Type B pancreatic cell (in vitro differentiated cells): Measurements from ENCODE around the gene RADIL. TPM values are rescaled to one million over a fixed set of nuclear protein-coding genes. Genes with fewer than 3 reads are reported as not detected.

Source experiments
- DNase-seq: peaks from one replicate; pipeline ENCODE4 v3.0.0; 2021; ENCODE audit warnings: mixed read lengths; ENCODE audit not compliant: unreplicated experiment; ENCODE audit errors: extremely low spot score
- H3K27ac Mint-ChIP-seq: 2 replicates; pipeline ENCODE4 v1.8.0; 2021; ENCODE audit warnings: mild to moderate bottlenecking, mixed read lengths
- H3K27me3 Mint-ChIP-seq: 2 replicates; pipeline ENCODE4 v1.8.0; 2021; ENCODE audit warnings: mixed read lengths
- H3K36me3 Mint-ChIP-seq: 2 replicates; pipeline ENCODE4 v1.8.0; 2021; ENCODE audit warnings: mixed read lengths
- H3K4me1 Mint-ChIP-seq: one replicate; pipeline ENCODE4 v1.8.0; 2021; ENCODE audit warnings: mixed read lengths; ENCODE audit not compliant: unreplicated experiment
- H3K4me3 Mint-ChIP-seq: 2 replicates; pipeline ENCODE4 v1.8.0; 2021; ENCODE audit warnings: mild to moderate bottlenecking, mixed read lengths
- H3K9me3 Mint-ChIP-seq: 2 replicates; pipeline ENCODE4 v1.8.0; 2021; ENCODE audit warnings: mixed read lengths
- total RNA-seq: library from RNA; stranded (reverse); gene quantifications from 2 replicates; pipeline ENCODE4 v1.2.1, GENCODE V29; 2021; ENCODE audit warnings: low replicate concordance
- TF ChIP-seq, protein P1 (sequence below): fragments of 200-600 bp; sonication (generic); conservative IDR thresholded peaks from 2 replicates; pipeline ENCODE4 v1.5.0; 2021; ENCODE audit warnings: antibody characterized with exemption, mild to moderate bottlenecking

Gene RADIL
- total RNA-seq, 1 donor from 2014 or later: 11.8 TPM

DNA sequence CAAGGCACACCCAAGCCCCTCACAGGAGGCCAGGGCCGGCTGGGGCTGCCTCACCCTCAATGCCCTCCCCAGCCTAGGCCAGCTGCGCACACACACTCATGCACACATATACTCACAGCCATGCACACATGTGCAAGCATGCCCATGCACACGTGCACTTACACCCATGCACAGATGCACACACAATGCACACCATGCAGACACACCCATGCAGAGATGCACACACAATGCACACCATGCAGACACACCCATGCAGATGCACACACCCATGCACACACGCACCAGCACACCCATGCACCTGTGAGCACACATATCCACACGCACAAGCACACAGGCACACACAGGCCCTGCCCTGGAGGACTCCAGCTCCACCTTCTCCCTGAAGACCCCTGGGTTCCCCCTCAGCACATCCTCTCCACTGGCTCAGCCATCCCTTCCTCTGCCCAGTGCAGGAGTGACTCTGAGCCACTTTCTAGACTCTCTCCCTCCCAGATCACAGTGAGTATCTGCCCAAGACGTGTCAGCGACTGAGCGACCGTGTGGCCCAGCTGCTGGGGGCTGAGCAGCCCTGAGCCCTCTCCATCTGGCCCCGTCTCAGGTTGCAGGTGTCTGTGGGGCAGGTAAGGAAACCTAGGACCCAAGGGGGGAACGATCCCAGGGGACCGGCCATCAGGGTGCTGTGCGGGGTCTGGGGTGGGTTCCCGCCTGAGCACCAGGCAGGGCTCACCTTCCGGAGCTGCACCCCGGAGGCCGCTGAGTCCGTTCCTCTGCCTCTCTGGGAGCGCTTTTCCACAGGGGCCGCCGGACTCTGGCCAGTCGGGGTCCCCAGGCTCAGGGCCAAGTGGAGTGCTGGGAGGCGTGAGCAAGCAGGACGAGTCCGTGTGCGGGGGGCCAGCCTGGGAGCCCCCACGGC lies 82.3 kb downstream of the RADIL start:
- H3K9me3 Mint-ChIP-seq: no peaks in the 10 kb centered on the region
- H3K27me3 Mint-ChIP-seq: peaks cover 4% of the 10 kb centered on the region
- no peak overlapping the region for H3K4me3 Mint-ChIP-seq
- H3K4me1 Mint-ChIP-seq: no peaks in the 10 kb centered on the region
- no peaks in the 10 kb centered on the region for H3K36me3 Mint-ChIP-seq
- DNase-seq: no peak
- H3K27ac Mint-ChIP-seq: no peak overlapping the region
- TF ChIP-seq, protein P1, sequence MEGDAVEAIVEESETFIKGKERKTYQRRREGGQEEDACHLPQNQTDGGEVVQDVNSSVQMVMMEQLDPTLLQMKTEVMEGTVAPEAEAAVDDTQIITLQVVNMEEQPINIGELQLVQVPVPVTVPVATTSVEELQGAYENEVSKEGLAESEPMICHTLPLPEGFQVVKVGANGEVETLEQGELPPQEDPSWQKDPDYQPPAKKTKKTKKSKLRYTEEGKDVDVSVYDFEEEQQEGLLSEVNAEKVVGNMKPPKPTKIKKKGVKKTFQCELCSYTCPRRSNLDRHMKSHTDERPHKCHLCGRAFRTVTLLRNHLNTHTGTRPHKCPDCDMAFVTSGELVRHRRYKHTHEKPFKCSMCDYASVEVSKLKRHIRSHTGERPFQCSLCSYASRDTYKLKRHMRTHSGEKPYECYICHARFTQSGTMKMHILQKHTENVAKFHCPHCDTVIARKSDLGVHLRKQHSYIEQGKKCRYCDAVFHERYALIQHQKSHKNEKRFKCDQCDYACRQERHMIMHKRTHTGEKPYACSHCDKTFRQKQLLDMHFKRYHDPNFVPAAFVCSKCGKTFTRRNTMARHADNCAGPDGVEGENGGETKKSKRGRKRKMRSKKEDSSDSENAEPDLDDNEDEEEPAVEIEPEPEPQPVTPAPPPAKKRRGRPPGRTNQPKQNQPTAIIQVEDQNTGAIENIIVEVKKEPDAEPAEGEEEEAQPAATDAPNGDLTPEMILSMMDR: no peak

DNA sequence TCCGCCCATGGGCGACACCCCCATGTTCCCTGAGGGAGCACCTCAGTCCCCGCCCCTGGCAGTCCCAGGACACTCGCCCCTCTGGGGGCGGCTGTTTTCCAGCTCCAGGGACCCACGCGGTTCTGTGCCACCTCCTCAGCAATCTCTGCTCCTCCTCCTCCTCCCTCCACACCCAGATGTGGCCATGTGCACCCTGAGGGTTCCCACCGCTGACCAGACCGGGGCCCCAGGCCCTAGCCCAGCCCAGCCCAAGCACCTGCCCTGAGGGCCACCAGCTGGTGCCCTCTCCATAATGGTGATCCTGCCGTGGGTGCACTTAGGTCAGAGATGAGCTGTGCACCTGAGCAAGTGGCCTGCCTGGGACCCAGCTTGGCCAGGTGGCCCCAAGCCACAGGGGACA lies 83.0 kb downstream of the RADIL start:
- Mint-ChIP-seq H3K4me1 (no peaks in the 10 kb centered on the region), H3K36me3 (no peaks in the 10 kb centered on the region), H3K9me3 (no peaks in the 10 kb centered on the region), H3K27ac (no peak overlapping the region), H3K4me3 (no peak overlapping the region), H3K27me3 (peaks cover 4% of the 10 kb centered on the region)
- TF ChIP-seq, protein P1: no peak
- no peak for DNase-seq

DNA sequence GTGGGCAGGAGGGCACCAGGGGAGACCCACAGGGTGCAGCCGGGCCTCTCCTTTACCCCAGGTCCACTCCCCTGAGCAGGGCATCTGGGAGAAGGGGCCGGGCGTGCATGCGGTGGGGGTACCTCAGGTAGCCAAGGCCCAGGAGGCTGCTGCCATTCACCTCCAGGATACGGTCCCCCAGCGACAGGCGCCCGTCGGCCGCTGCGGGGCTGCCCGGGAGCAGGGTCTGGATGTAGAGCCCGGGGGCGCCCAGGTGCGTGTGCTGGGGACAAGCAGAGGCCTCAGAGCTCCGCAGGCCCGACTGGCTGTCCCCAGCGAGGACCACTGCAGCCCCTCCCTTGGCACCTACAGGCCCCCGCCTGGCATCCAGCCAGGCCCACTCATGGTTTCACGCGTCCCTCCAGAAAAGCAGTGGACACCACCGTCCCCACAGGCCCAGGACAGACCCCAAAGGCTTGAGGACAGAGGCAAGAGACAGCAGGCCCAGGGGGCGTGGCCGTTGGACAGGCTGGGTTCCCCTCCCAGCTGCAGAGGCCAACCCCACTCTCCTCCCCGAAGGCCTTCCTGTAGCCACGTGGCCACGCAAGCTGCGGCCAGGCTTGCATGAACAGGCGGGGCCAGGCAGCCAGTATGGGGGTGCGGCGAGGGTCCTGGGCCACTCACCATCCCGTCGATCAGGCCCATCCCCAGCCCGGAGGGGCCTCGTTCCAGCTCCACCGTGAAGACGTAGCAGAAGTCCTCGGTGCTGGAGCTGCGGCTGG lies 83.8 kb downstream of the RADIL start:
- no peak for DNase-seq
- TF ChIP-seq, protein P1: no peak
- H3K9me3 Mint-ChIP-seq: no peaks in the 10 kb centered on the region
- no peaks in the 10 kb centered on the region for H3K4me1 Mint-ChIP-seq
- H3K27me3 Mint-ChIP-seq: peaks cover 4% of the 10 kb centered on the region
- peaks cover under 1% of the 10 kb centered on the region for H3K36me3 Mint-ChIP-seq
- H3K4me3 Mint-ChIP-seq: no peak overlapping the region
- H3K27ac Mint-ChIP-seq: no peak overlapping the region

DNA sequence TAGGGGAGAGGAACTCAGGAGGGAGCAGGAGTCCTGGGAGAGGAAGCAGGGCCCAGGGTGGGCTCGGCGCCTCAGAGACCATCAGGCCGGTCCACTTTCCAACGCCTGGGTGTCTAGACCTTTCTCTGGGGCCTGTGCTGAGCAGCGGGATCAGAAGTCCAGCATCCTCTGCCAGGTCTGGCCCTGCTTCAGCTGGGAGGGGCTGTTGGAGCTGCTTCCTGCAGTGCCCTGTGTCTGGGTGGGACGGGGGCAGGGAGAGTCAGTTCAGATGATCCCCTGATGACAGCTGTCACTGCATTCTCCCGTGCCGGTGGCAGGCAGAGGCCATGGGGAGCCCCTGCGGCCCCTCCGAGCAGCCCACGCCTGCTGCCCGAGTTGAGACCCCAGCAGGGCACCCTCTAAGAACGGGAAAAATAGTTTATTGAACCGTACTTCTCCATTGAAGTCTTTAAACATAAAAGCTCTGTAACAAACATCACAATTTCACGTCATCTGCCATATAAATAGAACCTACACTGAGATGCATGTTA lies 84.7 kb downstream of the RADIL start:
- no peaks in the 10 kb centered on the region for H3K27me3 Mint-ChIP-seq
- TF ChIP-seq, protein P1: no peak
- no peak for DNase-seq
- peaks cover 4% of the 10 kb centered on the region for H3K4me1 Mint-ChIP-seq
- no peaks in the 10 kb centered on the region for H3K9me3 Mint-ChIP-seq
- no peak overlapping the region for H3K27ac Mint-ChIP-seq
- H3K4me3 Mint-ChIP-seq: no peak overlapping the region
- H3K36me3 Mint-ChIP-seq: peaks cover 7% of the 10 kb centered on the region

DNA sequence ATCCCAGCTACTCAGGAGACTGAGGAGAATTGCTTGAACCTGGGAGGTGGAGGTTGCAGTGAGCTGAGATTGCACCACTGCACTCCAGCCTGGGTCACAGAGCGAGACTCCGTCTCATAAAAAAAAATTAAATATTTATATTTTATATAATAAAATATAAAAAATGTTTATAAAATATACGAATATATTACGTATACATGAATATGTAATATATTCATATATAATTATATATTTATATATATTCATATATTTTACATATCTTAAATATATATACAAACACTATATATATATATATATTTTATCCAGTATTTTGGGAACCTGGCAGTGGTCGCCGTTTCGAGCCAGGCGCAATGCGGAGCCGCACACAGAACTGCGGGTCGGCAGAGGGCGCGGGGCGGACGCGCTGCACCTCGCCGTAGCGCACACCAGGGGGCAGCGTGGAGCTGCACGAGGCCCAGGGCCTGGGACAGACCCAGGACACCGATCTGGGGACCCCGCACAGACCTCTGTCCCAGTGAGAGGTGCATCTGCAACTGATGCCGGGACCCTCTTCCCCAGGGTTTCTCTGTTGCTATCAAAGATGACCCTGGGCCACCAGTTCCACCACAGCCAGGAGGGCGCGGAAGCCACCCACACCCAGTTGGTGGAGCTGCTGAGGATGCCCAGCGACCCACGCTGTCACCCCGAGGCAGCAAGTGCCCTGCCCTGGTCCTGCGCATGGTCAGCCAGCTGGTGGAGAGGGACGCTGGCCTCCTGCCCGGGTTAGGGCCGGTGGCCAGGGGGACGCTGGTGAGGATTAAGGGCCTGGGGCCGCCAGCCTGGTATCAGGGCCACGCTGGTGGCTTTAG lies 85.4 kb downstream of the RADIL start:
- H3K27ac Mint-ChIP-seq: no peak overlapping the region
- H3K27me3 Mint-ChIP-seq: no peaks in the 10 kb centered on the region
- no peak for DNase-seq
- peaks cover 4% of the 10 kb centered on the region for H3K4me1 Mint-ChIP-seq
- no peaks in the 10 kb centered on the region for H3K9me3 Mint-ChIP-seq
- no peak overlapping the region for H3K4me3 Mint-ChIP-seq
- TF ChIP-seq, protein P1: peak; percentile 97
- H3K36me3 Mint-ChIP-seq: peaks cover 7% of the 10 kb centered on the region
